Cardiac fibroblast (primary cell): ENCODE results near the gene SGSM2.

Experiments used
- DNase-seq, 2 donors: peaks; one replicate each; pipeline versions ENCODE4 v3.0.0 to v3.0.0-alpha.2; 2010; ENCODE audit warnings: low read depth in 2 of 2
- H3K4me3 ChIP-seq, 2 donors: replicated peaks in 1 of 2; 1 replicate in 1 of 2; 2 replicates in 1 of 2; pipeline ENCODE4 v1.5.1; 2011; ENCODE audit warnings: low read depth in 2 of 2, low read length in 2 of 2, mild to moderate bottlenecking in 2 of 2, moderate library complexity in 1 of 2
- TF ChIP-seq, protein P1 (sequence below): IDR thresholded peaks from one replicate; pipeline ENCODE4 v1.5.1; 2011; ENCODE audit warnings: low read depth, mild to moderate bottlenecking, low read length, inconsistent platforms

The SGSM2 gene

DNA sequence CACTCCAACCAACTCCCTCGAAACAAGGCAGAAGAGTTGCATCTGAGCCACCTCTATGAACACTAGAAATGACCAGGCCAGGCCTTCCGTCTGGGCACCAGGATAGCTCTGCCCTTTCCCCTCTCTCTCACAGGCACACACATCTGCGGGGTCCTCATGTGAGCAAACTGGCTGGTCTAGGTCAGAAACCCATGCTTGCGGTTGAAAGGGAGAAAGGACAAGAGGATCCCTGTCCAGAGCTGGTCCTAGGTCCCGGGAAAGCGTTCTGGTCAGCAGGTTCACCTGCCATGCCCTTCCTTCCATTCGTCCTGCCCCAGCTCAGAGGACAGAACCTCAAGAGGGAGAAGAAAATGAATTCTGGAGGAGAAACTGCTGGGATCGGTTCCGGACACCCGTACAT is 60.9 kb downstream of the SGSM2 start:
- no peak for DNase-seq
- H3K4me3 ChIP-seq: peak overlapping the region in 1 of 2 donors; percentile 24
- TF ChIP-seq, protein P1, sequence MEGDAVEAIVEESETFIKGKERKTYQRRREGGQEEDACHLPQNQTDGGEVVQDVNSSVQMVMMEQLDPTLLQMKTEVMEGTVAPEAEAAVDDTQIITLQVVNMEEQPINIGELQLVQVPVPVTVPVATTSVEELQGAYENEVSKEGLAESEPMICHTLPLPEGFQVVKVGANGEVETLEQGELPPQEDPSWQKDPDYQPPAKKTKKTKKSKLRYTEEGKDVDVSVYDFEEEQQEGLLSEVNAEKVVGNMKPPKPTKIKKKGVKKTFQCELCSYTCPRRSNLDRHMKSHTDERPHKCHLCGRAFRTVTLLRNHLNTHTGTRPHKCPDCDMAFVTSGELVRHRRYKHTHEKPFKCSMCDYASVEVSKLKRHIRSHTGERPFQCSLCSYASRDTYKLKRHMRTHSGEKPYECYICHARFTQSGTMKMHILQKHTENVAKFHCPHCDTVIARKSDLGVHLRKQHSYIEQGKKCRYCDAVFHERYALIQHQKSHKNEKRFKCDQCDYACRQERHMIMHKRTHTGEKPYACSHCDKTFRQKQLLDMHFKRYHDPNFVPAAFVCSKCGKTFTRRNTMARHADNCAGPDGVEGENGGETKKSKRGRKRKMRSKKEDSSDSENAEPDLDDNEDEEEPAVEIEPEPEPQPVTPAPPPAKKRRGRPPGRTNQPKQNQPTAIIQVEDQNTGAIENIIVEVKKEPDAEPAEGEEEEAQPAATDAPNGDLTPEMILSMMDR: no peak

DNA sequence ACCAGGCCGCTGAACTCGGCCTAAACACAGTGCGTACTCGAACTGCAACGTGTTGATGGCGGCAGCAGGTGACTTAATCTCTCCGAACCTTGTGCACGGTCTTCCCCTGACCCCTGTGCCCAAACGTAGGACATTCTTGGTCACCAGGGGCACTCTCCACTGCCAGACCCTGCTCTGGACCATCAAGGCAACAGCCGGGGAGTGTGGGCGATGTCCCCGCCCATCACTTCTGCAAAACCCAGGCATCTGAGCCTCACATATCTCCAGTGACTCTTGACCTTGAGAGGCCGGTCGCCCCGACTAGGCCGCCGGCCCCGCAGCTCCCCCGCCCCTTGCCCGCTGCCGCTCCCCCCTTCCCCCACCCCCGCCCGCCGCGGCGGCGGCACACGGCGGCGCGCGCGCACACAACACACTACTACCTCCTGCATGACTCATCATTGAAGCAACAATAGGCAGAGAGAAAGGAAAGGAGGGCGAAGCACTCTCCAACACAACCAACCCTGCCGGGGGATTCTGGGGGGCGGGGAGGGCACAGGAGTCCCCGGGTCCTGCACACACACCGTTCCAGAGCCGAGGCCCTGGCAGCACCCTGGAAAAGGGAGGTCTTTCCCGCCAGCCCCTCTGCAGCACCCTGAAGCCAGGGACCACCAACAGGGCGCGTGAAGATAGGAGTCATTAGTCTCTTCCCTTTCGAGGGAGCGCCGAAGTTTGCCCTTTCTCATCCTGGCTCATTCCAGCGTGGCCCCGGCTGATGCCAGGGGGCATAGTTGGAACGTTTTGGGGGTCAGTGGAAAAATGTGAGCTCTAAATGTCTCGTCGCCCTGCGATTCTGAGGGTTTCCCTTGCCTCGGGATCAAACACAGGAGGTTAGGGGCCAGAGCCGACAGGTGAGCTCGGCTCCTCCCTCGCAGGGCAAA is 61.6 kb downstream of the SGSM2 start:
- TF ChIP-seq, protein P1: no peak
- DNase-seq: peak; percentile 82 to 85
- peak overlapping the region; percentile 64 to 98 for H3K4me3 ChIP-seq

DNA sequence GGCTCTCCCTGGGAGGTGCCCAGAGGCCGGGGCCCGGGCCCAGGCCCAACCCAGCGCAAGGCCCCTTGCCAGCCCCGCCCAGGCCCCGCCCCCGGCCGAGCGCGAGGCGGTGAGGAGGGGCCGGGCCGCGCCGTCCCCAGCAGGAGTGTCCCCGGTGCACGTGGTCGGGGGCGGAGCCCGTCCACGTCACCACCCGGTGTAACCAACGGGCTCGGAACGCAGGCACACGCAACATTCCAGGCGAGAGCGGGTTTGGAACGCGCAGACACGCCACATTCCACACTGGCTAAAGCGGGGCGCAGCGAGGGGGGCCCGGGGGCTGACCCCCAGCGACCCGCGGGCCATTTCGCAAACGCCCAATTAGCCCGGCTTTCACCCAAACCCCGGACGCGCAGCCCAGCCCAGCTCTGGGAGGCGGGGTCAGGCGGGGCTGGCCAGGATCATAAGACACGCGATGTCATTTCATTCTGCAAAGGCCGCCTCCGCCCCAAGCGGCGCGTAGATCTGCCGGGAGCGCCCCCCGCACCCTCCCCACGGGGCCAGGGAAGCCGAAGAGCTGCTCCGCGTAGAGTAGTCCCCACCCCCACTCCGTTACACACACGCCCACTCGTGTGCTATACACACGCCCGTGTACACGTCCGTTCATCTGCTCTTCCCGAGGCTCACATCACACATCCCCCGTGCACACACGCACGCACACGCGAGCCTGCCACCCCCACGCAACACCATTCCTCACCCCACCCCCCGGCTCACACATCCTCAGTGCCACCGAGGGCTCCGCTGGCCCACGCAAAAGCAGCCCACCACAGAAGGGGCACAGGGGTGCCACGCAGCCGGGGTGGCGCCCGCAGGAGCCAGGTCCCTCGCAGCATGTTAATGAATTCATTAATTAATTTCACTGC is 62.5 kb downstream of the SGSM2 start:
- TF ChIP-seq, protein P1: no peak
- peak; percentile 95 to 98 for DNase-seq
- peak overlapping the region; percentile 87 to 98 for H3K4me3 ChIP-seq

DNA sequence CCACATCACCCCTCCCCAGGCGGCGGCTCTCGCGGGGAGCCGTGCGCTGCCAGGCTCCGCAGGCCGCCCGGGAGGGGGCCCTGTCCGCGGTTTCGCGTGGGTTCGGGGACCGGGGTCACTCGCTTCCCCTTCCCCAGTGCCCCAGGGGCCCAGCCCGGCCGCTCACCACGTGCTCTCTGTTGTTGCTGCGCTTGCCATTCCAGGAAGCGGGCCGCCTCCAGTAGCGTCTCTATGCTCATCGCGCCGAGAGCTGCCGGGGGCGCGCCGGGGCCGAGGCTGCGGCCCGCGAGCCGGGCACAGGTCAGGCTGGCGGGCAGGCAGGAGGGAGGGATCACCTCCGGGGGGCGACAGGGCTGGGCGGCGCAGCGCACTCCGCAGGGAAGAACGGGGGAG is 63.2 kb downstream of the SGSM2 start:
- TF ChIP-seq, protein P1: no peak
- H3K4me3 ChIP-seq: peak overlapping the region; percentile 87 to 98
- DNase-seq: peak; percentile 52 to 60

DNA sequence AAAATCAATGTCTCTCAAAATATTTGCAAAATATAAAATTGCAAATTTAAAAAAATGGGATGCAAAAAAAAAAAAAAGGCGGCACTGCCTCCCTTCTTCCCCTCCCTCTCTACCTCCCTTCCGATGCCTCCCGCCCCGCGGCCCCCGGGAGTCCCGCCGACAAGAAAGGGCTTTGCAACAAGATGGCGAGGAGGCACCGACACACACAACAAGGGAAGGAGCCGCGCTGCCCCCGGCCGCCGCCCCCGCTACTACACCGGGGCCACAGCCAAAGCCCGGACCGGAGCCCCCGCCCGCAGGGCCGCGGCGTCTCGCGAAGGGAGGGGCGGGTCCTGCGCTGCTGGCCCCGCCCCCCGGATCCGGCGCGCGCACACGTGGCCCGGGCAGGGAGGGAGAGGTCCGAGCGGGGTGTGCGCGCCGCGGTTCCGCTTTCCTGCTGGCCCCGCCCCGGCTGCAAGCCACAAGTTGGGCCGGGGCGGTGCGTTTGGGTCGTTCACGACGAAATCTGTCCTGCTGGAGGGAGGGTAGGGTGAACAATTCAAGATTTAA is 63.6 kb downstream of the SGSM2 start, which contains the start of gene MNT:
Gene MNT (minus strand): TSS at position 184 of the 549 bp plus-strand sequence. CDS start 348 bp downstream, outside the sequence.
- DNase-seq: peak; percentile 94 to 99
- peak within 1 kb of the TSS; percentile 87 to 98 for H3K4me3 ChIP-seq
- TF ChIP-seq, protein P1: no peak

DNA sequence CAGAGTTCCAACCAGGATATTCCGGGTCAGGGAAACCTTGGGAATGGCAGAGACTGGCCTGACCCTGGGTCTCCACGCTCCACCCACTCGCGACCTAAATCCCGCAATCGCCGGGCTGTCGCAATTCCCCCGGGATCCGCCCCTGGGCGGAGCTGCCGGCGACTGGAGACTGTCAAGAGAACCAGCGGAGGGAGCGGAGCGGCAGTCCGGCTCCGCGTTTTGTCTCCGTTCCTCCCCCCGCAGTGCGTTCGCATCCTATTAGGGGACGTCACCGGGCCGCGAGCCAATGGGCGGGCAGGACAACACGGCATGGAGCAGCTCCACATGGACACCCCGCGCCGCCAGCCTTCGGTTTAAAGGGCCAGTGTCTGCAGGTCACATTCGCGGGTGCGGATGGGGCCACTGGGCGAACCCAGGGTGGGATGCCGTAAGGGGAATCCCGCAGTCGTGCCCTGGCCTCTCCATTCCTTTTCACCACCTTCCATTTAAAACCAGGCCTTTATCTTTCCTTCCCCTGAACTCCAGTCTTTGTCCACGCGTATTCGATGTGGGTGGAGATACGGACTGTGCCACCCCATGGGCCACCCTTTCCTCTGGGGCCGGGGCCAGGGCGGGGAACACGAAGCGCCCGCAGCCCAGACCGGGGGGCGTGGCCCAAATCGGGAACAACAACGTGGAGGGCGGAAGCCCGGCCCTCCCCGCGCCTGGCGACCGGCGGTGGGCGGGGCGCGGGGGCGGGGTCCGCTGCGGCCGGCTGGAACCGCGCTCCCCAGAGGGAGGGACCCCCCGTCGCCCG is 64.3 kb downstream of the SGSM2 start:
- peak; percentile 100 for DNase-seq
- TF ChIP-seq, protein P1: no peak
- peak overlapping the region; percentile 56 to 59 for H3K4me3 ChIP-seq
